RWPE2 (cell line): ENCODE data around the gene IGFBPL1.

Experiments
- ATAC-seq: fragments of 200-7000 bp; cut with Tn5 transposase; 3 replicates; pipeline ENCODE4 v1.9.1; 2021; ENCODE audit warnings: low read depth
- DNase-seq: peaks from one replicate; pipeline ENCODE4 v3.0.0-alpha.2; 2020; ENCODE audit warnings: low spot score
- H3K27ac ChIP-seq: fragments of 450-650 bp; 2 replicates; pipeline ENCODE4 v1.5.1; 2017; ENCODE audit warnings: mild to moderate bottlenecking; ENCODE audit not compliant: poor library complexity, severe bottlenecking
- H3K27me3 ChIP-seq: fragments of 250-450 bp; sonication (Bioruptor Pico); 2 replicates; pipeline ENCODE4 v1.5.1; 2021; ENCODE audit warnings: mild to moderate bottlenecking, moderate library complexity; ENCODE audit not compliant: insufficient read depth, poor library complexity, severe bottlenecking
- H3K36me3 ChIP-seq: fragments of 250-450 bp; sonication (Bioruptor Pico); 2 replicates; pipeline ENCODE4 v1.5.1; 2020; ENCODE audit warnings: low read depth, mild to moderate bottlenecking, moderate library complexity
- H3K4me1 ChIP-seq: fragments of 250-450 bp; sonication (Bioruptor Pico); 2 replicates; pipeline ENCODE4 v1.5.1; 2021; ENCODE audit warnings: mild to moderate bottlenecking, moderate library complexity; ENCODE audit not compliant: insufficient read depth, poor library complexity, severe bottlenecking
- H3K4me3 ChIP-seq: fragments of 250-450 bp; sonication (Bioruptor Pico); 2 replicates; pipeline ENCODE4 v1.5.1; 2021; ENCODE audit warnings: mild to moderate bottlenecking, moderate library complexity; ENCODE audit not compliant: severe bottlenecking
- H3K9me3 ChIP-seq: fragments of 250-450 bp; sonication (Bioruptor Pico); 2 replicates; pipeline ENCODE4 v1.5.1; 2021; ENCODE audit warnings: mild to moderate bottlenecking, moderate library complexity; ENCODE audit not compliant: severe bottlenecking
- CTCF ChIP-seq: fragments of 450-650 bp; IDR thresholded peaks from one replicate; pipeline ENCODE4 v1.5.1; 2017; ENCODE audit warnings: mild to moderate bottlenecking, moderate library complexity; ENCODE audit not compliant: poor library complexity, severe bottlenecking

IGFBPL1 gene

GRCh38 chr9:38387066-38387465 is 37.2 kb downstream of the IGFBPL1 start:
- DNase-seq (no peak), ATAC-seq (no peak)
- Histone ChIP-seq H3K27me3 (no peaks in the 10 kb centered on the region), H3K4me1 (peaks cover 6% of the 10 kb centered on the region), H3K9me3 (peaks cover 3% of the 10 kb centered on the region), H3K27ac (no peak overlapping the region), H3K4me3 (no peak overlapping the region), H3K36me3 (no peaks in the 10 kb centered on the region)
- TF ChIP-seq CTCF = no peak

GRCh38 chr9:38386319-38386895 is 37.8 kb downstream of the IGFBPL1 start:
- H3K4me1 ChIP-seq = peaks cover 6% of the 10 kb centered on the region
- TF ChIP-seq CTCF = no peak
- no peaks in the 10 kb centered on the region for H3K36me3 ChIP-seq
- no peaks in the 10 kb centered on the region for H3K27me3 ChIP-seq
- DNase-seq (no peak), ATAC-seq (no peak)
- H3K27ac ChIP-seq = no peak overlapping the region
- no peak overlapping the region for H3K4me3 ChIP-seq
- peaks cover 3% of the 10 kb centered on the region for H3K9me3 ChIP-seq

- Histone ChIP-seq H3K27ac (no peak overlapping the region), H3K9me3 (peaks cover 3% of the 10 kb centered on the region), H3K36me3 (no peaks in the 10 kb centered on the region), H3K4me3 (no peak overlapping the region), H3K4me1 (peaks cover 6% of the 10 kb centered on the region), H3K27me3 (no peaks in the 10 kb centered on the region)
- ATAC-seq (no peak), DNase-seq (no peak)
- no peak for TF ChIP-seq CTCF
Measured at GRCh38 chr9:38385896-38386295, 38.4 kb downstream of the IGFBPL1 start.

- Histone ChIP-seq H3K27ac (no peak overlapping the region), H3K9me3 (peaks cover 3% of the 10 kb centered on the region), H3K4me1 (peaks cover 6% of the 10 kb centered on the region), H3K4me3 (no peak overlapping the region), H3K27me3 (no peaks in the 10 kb centered on the region), H3K36me3 (no peaks in the 10 kb centered on the region)
- ATAC-seq (no peak), DNase-seq (no peak)
- no peak for TF ChIP-seq CTCF
Measured at GRCh38 chr9:38384990-38385848, 39.0 kb downstream of the IGFBPL1 start.

GRCh38 chr9:38382141-38382540 is 42.1 kb downstream of the IGFBPL1 start:
- Histone ChIP-seq H3K4me3 (no peak overlapping the region), H3K27me3 (no peaks in the 10 kb centered on the region), H3K9me3 (peaks cover 3% of the 10 kb centered on the region), H3K27ac (no peak overlapping the region), H3K36me3 (no peaks in the 10 kb centered on the region), H3K4me1 (peaks cover 6% of the 10 kb centered on the region)
- DNase-seq (no peak), ATAC-seq (no peak)
- TF ChIP-seq CTCF = no peak
